Endodermal cell (in vitro differentiated cells): ENCODE data around the gene ARHGEF10L. TPM values are rescaled to one million over a fixed set of nuclear protein-coding genes. Genes with fewer than 3 reads are reported as not detected.

Experiments
- DNase-seq: peaks from one replicate; pipeline ENCODE4 v3.0.0-alpha.2; 2017
- H3K27ac ChIP-seq: 2 replicates; pipeline ENCODE4 v1.5.1; 2013; ENCODE audit warnings: mild to moderate bottlenecking, low read depth, low read length, moderate library complexity
- H3K27me3 ChIP-seq: 2 replicates; pipeline ENCODE4 v1.6.1; 2013; ENCODE audit warnings: mild to moderate bottlenecking, low read length, moderate library complexity; ENCODE audit not compliant: insufficient read depth, control insufficient read depth, poor library complexity, severe bottlenecking
- H3K36me3 ChIP-seq: 2 replicates; pipeline ENCODE4 v1.7.0; 2013; ENCODE audit warnings: mild to moderate bottlenecking, low read length, moderate library complexity; ENCODE audit not compliant: control insufficient read depth, insufficient read depth
- H3K4me1 ChIP-seq: one replicate; pipeline ENCODE4 v1.7.0; 2013; ENCODE audit warnings: low read length; ENCODE audit not compliant: control insufficient read depth, insufficient read depth
- H3K4me3 ChIP-seq: 2 replicates; pipeline ENCODE4 v1.5.1; 2013; ENCODE audit warnings: mild to moderate bottlenecking, low read length, moderate library complexity
- H3K9ac ChIP-seq: 2 replicates; pipeline ENCODE4 v1.6.1; 2013; ENCODE audit warnings: mild to moderate bottlenecking, low read length, moderate library complexity; ENCODE audit not compliant: poor library complexity, severe bottlenecking; ENCODE audit errors: extremely low read depth
- H3K9me3 ChIP-seq: 2 replicates; pipeline ENCODE4 v1.6.1; 2013; ENCODE audit warnings: mild to moderate bottlenecking, low read length, moderate library complexity; ENCODE audit not compliant: control insufficient read depth
- H3K27ac Mint-ChIP-seq: 2 replicates; pipeline ENCODE4 v1.8.0; 2020; ENCODE audit warnings: mixed read lengths
- H3K27me3 Mint-ChIP-seq: 2 replicates; pipeline ENCODE4 v1.8.0; 2021; ENCODE audit warnings: mild to moderate bottlenecking, mixed read lengths; ENCODE audit not compliant: insufficient read depth
- H3K36me3 Mint-ChIP-seq: 2 replicates; pipeline ENCODE4 v1.8.0; 2020; ENCODE audit warnings: low read depth, mixed read lengths
- H3K4me1 Mint-ChIP-seq: 2 replicates; pipeline ENCODE4 v1.8.0; 2020; ENCODE audit warnings: mixed read lengths
- H3K4me3 Mint-ChIP-seq: 2 replicates; pipeline ENCODE4 v1.8.0; 2020; ENCODE audit warnings: mild to moderate bottlenecking, moderate library complexity, mixed read lengths
- H3K9me3 Mint-ChIP-seq: 2 replicates; pipeline ENCODE4 v1.8.0; 2020; ENCODE audit warnings: mild to moderate bottlenecking, mixed read lengths
- WGBS, 2 experiments: methylation state at CpG; one replicate each; pipeline versions ENCODE4 v1.1.5 to v1.1.7; 2013; ENCODE audit warnings: missing lambda C conversion rate in 2 of 2, mixed read lengths in 1 of 2; ENCODE audit not compliant: insufficient coverage in 1 of 2, insufficient read length in 1 of 2; 5-methylcytosine and 5-hydroxymethylcytosine counted together
- total RNA-seq, 2 donors: library from RNA; stranded (reverse); fragmentation: NEBNext Ultra II Directional in 1 of 2; extraction: Animal tissue kit (Norgen Biotek cat#: 25700) in 1 of 2; gene quantifications; 2 replicates in 1 of 2; 3 replicates in 1 of 2; pipeline ENCODE4 v1.2.1, GENCODE V29; 2021
- TF ChIP-seq, protein P1 (sequence below): fragments of 200-600 bp; sonication (generic); conservative IDR thresholded peaks from 2 replicates; pipeline ENCODE4 v1.5.0; 2021; ENCODE audit warnings: antibody characterized with exemption, mild to moderate bottlenecking

ARHGEF10L gene
- total RNA-seq, 2 donors from 2014 or later: 5.2 to 10.5 TPM

GRCh38 chr1:17675744-17676143, 136.2 kb downstream of the ARHGEF10L start:
- no peaks in the 10 kb centered on the region for H3K27me3 ChIP-seq
- H3K4me1 Mint-ChIP-seq: no peaks in the 10 kb centered on the region
- H3K4me1 ChIP-seq: no peaks in the 10 kb centered on the region
- no peak for DNase-seq
- TF ChIP-seq, protein P1, sequence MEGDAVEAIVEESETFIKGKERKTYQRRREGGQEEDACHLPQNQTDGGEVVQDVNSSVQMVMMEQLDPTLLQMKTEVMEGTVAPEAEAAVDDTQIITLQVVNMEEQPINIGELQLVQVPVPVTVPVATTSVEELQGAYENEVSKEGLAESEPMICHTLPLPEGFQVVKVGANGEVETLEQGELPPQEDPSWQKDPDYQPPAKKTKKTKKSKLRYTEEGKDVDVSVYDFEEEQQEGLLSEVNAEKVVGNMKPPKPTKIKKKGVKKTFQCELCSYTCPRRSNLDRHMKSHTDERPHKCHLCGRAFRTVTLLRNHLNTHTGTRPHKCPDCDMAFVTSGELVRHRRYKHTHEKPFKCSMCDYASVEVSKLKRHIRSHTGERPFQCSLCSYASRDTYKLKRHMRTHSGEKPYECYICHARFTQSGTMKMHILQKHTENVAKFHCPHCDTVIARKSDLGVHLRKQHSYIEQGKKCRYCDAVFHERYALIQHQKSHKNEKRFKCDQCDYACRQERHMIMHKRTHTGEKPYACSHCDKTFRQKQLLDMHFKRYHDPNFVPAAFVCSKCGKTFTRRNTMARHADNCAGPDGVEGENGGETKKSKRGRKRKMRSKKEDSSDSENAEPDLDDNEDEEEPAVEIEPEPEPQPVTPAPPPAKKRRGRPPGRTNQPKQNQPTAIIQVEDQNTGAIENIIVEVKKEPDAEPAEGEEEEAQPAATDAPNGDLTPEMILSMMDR: no peak
- no peaks in the 10 kb centered on the region for H3K27me3 Mint-ChIP-seq
- H3K36me3 ChIP-seq: no peaks in the 10 kb centered on the region
- H3K27ac ChIP-seq: no peak overlapping the region
- WGBS, 2 experiments: 78% methylated on average over 3 of the region's 3 CpGs; no CpG with 5 or more reads in 1 of the 2 experiments
- H3K9ac ChIP-seq: no peak overlapping the region
- no peaks in the 10 kb centered on the region for H3K9me3 ChIP-seq
- no peak overlapping the region for H3K4me3 Mint-ChIP-seq
- no peaks in the 10 kb centered on the region for H3K9me3 Mint-ChIP-seq
- no peaks in the 10 kb centered on the region for H3K36me3 Mint-ChIP-seq
- no peak overlapping the region for H3K27ac Mint-ChIP-seq
- H3K4me3 ChIP-seq: no peak overlapping the region

DNA sequence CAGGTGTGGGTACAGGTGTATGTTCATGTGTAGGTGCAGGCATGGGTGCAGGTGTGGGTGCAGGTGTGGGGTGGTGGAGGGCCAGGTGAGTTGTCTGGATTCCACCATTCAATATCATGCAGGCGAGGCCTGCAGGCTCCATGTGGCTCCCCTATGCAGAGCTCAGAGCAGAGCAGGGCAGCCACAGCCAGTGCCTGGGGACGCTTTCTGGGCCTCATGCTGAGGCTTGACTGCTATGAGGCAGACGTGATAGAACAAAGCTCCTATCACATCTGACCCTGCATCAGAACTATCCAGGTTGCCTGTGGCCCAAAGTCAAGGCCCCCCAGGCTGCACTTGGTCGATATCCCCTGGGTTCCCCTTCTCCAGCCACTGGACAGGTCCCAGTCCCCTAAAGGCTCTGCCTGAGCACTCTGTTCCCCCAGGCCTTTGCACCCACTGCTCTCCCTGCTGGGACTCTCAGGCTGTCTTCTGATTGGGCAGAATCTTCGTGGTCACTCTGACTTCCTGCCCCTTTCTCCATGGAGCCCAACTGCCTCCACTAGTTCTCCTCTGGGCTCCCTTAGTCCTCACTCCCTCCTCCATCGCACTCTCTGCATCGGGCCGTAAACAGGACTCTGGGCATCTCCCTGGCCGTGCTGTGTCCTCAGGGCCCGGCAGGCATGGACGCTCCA, 137.0 kb downstream of the ARHGEF10L start:
- H3K27me3 Mint-ChIP-seq: no peaks in the 10 kb centered on the region
- TF ChIP-seq, protein P1: no peak
- no peaks in the 10 kb centered on the region for H3K4me1 ChIP-seq

GRCh38 chr1:17678011-17678410, 138.5 kb downstream of the ARHGEF10L start:
- Mint-ChIP-seq H3K4me1 (no peaks in the 10 kb centered on the region), H3K4me3 (no peak overlapping the region), H3K36me3 (no peaks in the 10 kb centered on the region), H3K9me3 (no peaks in the 10 kb centered on the region), H3K27ac (no peak overlapping the region), H3K27me3 (no peaks in the 10 kb centered on the region)
- no peak overlapping the region for H3K9ac ChIP-seq
- no peak for DNase-seq
- no peak overlapping the region for H3K4me3 ChIP-seq
- H3K36me3 ChIP-seq: no peaks in the 10 kb centered on the region
- no peaks in the 10 kb centered on the region for H3K9me3 ChIP-seq
- H3K27me3 ChIP-seq: no peaks in the 10 kb centered on the region
- TF ChIP-seq, protein P1: no peak
- H3K4me1 ChIP-seq: no peaks in the 10 kb centered on the region
- 94 to 97% methylated on average over 5 to 6 of the region's 6 CpGs for WGBS, 2 experiments
- H3K27ac ChIP-seq: no peak overlapping the region

More for the DNA sequence above, 137.0 kb downstream of the ARHGEF10L start:
- H3K9me3 ChIP-seq: no peaks in the 10 kb centered on the region
- no peak overlapping the region for H3K4me3 Mint-ChIP-seq
- no peaks in the 10 kb centered on the region for H3K36me3 ChIP-seq
- H3K36me3 Mint-ChIP-seq: no peaks in the 10 kb centered on the region
- H3K4me3 ChIP-seq: no peak overlapping the region
- DNase-seq: no peak
- no peak overlapping the region for H3K27ac Mint-ChIP-seq
- H3K9me3 Mint-ChIP-seq: no peaks in the 10 kb centered on the region
- no peak overlapping the region for H3K27ac ChIP-seq
- H3K9ac ChIP-seq: no peak overlapping the region
- H3K27me3 ChIP-seq: no peaks in the 10 kb centered on the region
- WGBS, 2 experiments: 90 to 91% methylated on average over 11 of the region's 11 CpGs
- H3K4me1 Mint-ChIP-seq: no peaks in the 10 kb centered on the region
